ENCODE results near the gene DOK7.

DNA sequence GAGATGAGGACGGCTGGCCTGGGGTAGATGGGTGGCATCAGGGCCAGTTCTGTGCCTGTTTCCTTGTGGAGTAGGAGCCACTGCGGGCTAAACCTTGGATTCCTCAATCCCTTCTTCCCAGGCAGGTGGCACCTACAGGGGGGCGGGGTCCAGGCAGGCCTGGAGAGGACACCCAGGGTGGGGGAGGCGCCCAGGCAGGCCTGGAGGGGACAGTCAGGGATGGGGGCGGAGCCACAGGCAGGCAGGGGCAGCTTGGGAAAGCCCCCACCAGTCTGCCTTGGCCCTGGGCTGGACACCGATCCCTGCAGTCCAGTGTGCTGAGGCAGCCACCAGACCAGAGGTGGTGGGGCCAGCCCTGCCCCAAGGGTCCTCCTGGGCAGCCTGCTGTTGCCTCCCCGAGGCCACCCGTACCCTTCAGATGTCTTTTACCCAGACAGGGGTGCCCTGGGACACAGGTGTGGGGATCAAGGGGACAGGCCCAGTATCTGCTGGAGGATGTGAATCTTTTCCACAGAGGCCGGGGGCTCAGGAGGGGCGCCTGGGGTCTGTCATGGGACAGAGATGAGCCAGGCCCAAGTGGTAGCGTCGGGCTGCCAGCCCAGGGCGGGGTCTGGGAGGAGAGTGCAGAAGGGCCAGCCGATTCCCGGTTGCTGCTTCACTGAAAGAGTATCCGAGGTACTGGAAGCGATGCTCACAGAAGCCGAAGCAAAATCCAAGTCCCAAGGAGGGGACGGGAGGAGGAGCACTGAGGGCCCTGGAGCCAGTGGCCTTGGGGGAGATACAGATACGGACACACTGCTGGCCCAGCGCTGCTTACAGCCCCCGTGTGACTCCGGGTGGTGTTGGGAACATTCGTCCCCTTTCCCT lies 34.6 kb downstream of the DOK7 start:
- TF ChIP-seq SIN3A (IDR thresholded peaks at IDR 0.05; ENCODE audit: borderline replicate concordance, insufficient read depth, low read length) (no peak), POLR2AphosphoS5 (IDR thresholded peaks at IDR 0.05; ENCODE audit: low read depth, low read length) (no peak)
- TF ChIP-seq, protein P1, sequence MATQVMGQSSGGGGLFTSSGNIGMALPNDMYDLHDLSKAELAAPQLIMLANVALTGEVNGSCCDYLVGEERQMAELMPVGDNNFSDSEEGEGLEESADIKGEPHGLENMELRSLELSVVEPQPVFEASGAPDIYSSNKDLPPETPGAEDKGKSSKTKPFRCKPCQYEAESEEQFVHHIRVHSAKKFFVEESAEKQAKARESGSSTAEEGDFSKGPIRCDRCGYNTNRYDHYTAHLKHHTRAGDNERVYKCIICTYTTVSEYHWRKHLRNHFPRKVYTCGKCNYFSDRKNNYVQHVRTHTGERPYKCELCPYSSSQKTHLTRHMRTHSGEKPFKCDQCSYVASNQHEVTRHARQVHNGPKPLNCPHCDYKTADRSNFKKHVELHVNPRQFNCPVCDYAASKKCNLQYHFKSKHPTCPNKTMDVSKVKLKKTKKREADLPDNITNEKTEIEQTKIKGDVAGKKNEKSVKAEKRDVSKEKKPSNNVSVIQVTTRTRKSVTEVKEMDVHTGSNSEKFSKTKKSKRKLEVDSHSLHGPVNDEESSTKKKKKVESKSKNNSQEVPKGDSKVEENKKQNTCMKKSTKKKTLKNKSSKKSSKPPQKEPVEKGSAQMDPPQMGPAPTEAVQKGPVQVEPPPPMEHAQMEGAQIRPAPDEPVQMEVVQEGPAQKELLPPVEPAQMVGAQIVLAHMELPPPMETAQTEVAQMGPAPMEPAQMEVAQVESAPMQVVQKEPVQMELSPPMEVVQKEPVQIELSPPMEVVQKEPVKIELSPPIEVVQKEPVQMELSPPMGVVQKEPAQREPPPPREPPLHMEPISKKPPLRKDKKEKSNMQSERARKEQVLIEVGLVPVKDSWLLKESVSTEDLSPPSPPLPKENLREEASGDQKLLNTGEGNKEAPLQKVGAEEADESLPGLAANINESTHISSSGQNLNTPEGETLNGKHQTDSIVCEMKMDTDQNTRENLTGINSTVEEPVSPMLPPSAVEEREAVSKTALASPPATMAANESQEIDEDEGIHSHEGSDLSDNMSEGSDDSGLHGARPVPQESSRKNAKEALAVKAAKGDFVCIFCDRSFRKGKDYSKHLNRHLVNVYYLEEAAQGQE (IDR thresholded peaks at IDR 0.05; ENCODE audit: insufficient read depth in 1 of 2, low read depth in 2 of 2, low read length in 2 of 2), result no peak
